OCI-LY7 (cell line): Measurements from ENCODE around the gene GMDS.

Experiments used
- EZH2phosphoT487 ChIP-seq: fragments of 200-600 bp; sonication (generic); IDR thresholded peaks from 2 replicates; pipeline ENCODE4 v1.6.1; 2018; ENCODE audit warnings: low read depth, borderline replicate concordance, mild to moderate bottlenecking, mixed run types, antibody characterized with exemption, low read length, moderate library complexity, mixed read lengths
- TF ChIP-seq, protein P1 (sequence below): fragments of 200-600 bp; sonication (generic); conservative IDR thresholded peaks from 2 replicates; pipeline ENCODE4 v1.5.1; 2014; ENCODE audit warnings: mild to moderate bottlenecking, antibody characterized with exemption, low read length, moderate library complexity, mixed read lengths

DNA sequence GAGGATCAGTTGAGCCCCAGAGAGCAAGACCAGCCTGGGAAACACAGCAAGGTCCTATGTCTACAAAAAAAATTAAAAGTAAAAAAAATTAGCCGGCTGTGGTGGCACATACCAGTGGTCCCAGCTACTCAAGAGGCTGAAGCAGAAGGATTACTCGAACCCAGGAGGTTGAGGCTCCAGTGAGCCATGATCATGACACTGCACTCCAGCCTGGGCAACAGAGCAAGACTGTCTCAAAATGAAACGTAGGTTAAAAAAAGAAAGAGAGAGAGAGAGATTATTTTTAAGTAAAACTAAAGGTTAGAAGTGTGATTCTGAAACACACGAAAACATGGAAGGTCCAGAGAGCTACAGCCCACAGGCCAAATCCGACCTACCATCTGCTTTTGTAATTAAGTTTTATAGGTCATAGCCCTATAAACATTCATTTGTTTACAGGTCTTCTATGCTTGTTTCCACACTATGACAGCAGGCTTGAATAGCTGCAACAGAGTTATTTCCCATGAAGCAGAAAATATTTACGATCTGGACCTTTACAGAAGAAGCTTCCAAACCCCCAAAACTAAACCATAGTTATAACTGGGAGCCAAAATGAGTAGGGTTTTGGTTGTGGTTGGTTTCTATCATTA, 279.7 kb downstream of the GMDS start:
- TF ChIP-seq, protein P1, sequence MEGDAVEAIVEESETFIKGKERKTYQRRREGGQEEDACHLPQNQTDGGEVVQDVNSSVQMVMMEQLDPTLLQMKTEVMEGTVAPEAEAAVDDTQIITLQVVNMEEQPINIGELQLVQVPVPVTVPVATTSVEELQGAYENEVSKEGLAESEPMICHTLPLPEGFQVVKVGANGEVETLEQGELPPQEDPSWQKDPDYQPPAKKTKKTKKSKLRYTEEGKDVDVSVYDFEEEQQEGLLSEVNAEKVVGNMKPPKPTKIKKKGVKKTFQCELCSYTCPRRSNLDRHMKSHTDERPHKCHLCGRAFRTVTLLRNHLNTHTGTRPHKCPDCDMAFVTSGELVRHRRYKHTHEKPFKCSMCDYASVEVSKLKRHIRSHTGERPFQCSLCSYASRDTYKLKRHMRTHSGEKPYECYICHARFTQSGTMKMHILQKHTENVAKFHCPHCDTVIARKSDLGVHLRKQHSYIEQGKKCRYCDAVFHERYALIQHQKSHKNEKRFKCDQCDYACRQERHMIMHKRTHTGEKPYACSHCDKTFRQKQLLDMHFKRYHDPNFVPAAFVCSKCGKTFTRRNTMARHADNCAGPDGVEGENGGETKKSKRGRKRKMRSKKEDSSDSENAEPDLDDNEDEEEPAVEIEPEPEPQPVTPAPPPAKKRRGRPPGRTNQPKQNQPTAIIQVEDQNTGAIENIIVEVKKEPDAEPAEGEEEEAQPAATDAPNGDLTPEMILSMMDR, result no peak
- TF ChIP-seq EZH2phosphoT487, result no peak
